Activated naive CD8-positive, alpha-beta T cell treated with anti-CD3 and anti-CD28 coated beads, Interleukin-2, amount 10 ng/mL, durations not matched to agents 7 days and 5 days (primary cell): ENCODE measurements around the gene TMEM14A. TPM values are rescaled to one million over a fixed set of nuclear protein-coding genes. Genes with fewer than 3 reads are reported as not detected.

Experiments used
- ATAC-seq: fragments of 150-1000 bp; cut with Tn5 transposase; one replicate; pipeline ENCODE4 v1.10.0; 2021; ENCODE audit warnings: low read depth, moderate library complexity
- POLR2A ChIA-PET: fragments of 350-600 bp; sonication (Branson Sonifier 250); formaldehyde crosslinking; loops from one replicate; lab custom pipeline; 2021; ENCODE audit warnings: antibody characterized with exemption; lab: Charles Lee
- DNase-seq: peaks from one replicate; pipeline ENCODE4 v3.0.0; 2021
- H3K27ac Mint-ChIP-seq: one replicate; pipeline ENCODE4 v1.8.0; 2022; ENCODE audit warnings: mild to moderate bottlenecking, mixed read lengths
- H3K27me3 Mint-ChIP-seq: one replicate; pipeline ENCODE4 v1.8.0; 2022; ENCODE audit warnings: mild to moderate bottlenecking, moderate library complexity, mixed read lengths
- H3K36me3 Mint-ChIP-seq: one replicate; pipeline ENCODE4 v1.8.0; 2021; ENCODE audit warnings: mild to moderate bottlenecking, mixed read lengths
- H3K4me1 Mint-ChIP-seq: one replicate; pipeline ENCODE4 v1.8.0; 2021; ENCODE audit warnings: mixed read lengths
- H3K4me3 Mint-ChIP-seq: one replicate; pipeline ENCODE4 v1.8.0; 2022; ENCODE audit warnings: mild to moderate bottlenecking, moderate library complexity, mixed read lengths
- H3K9me3 Mint-ChIP-seq: one replicate; pipeline ENCODE4 v1.8.0; 2021; ENCODE audit warnings: mixed read lengths
- total RNA-seq, 2 experiments: library from RNA; stranded (reverse); gene quantifications; one replicate each; pipeline ENCODE4 v1.2.3, GENCODE V29; 2021

TMEM14A gene
- total RNA-seq, 2 experiments from 2014 or later = 18.6 to 19.0 TPM

- Mint-ChIP-seq H3K4me3 (no peak overlapping the region), H3K27ac (no peak overlapping the region), H3K27me3 (peaks cover 12% of the 10 kb centered on the region), H3K4me1 (no peaks in the 10 kb centered on the region), H3K9me3 (no peaks in the 10 kb centered on the region), H3K36me3 (no peaks in the 10 kb centered on the region)
- peak; percentile 96 for ATAC-seq
- POLR2A ChIA-PET = no interaction called here
- DNase-seq = peak; percentile 56
Observed at GRCh38 chr6:52724406-52725121, 53.7 kb downstream of the TMEM14A start.

GRCh38 chr6:52725143-52725534 is 54.2 kb downstream of the TMEM14A start:
- Mint-ChIP-seq H3K36me3 (no peaks in the 10 kb centered on the region), H3K9me3 (no peaks in the 10 kb centered on the region), H3K27me3 (peaks cover 12% of the 10 kb centered on the region), H3K4me1 (no peaks in the 10 kb centered on the region), H3K4me3 (no peak overlapping the region), H3K27ac (no peak overlapping the region)
- POLR2A ChIA-PET = no interaction called here
- ATAC-seq (no peak), DNase-seq (no peak)

- no peak for ATAC-seq
- Mint-ChIP-seq H3K4me3 (no peak overlapping the region), H3K27me3 (peaks cover 12% of the 10 kb centered on the region), H3K27ac (no peak overlapping the region), H3K36me3 (no peaks in the 10 kb centered on the region), H3K9me3 (no peaks in the 10 kb centered on the region), H3K4me1 (no peaks in the 10 kb centered on the region)
- POLR2A ChIA-PET = no interaction called here
- no peak for DNase-seq
Observed at GRCh38 chr6:52725535-52726192, 54.8 kb downstream of the TMEM14A start.

- POLR2A ChIA-PET = no interaction called here
- no peaks in the 10 kb centered on the region for H3K9me3 Mint-ChIP-seq
- no peak for ATAC-seq
Observed at GRCh38 chr6:52726193-52726542, 55.3 kb downstream of the TMEM14A start.

GRCh38 chr6:52726741-52727535 is 56.0 kb downstream of the TMEM14A start:
- ATAC-seq (no peak), DNase-seq (no peak)
- POLR2A ChIA-PET = no interaction called here
- no peak overlapping the region for H3K27ac Mint-ChIP-seq
- no peaks in the 10 kb centered on the region for H3K4me1 Mint-ChIP-seq
- peaks cover 12% of the 10 kb centered on the region for H3K27me3 Mint-ChIP-seq
- no peaks in the 10 kb centered on the region for H3K36me3 Mint-ChIP-seq
- H3K9me3 Mint-ChIP-seq = no peaks in the 10 kb centered on the region
- no peak overlapping the region for H3K4me3 Mint-ChIP-seq

More at GRCh38 chr6:52726193-52726542, 55.3 kb downstream of the TMEM14A start:
- peaks cover 12% of the 10 kb centered on the region for H3K27me3 Mint-ChIP-seq
- no peak for DNase-seq
- H3K36me3 Mint-ChIP-seq = no peaks in the 10 kb centered on the region
- H3K27ac Mint-ChIP-seq = no peak overlapping the region
- no peaks in the 10 kb centered on the region for H3K4me1 Mint-ChIP-seq
- no peak overlapping the region for H3K4me3 Mint-ChIP-seq

- no peak overlapping the region for H3K27ac Mint-ChIP-seq
- H3K4me3 Mint-ChIP-seq = no peak overlapping the region
- DNase-seq = no peak
- no peak for ATAC-seq
- POLR2A ChIA-PET = no interaction called here
- no peaks in the 10 kb centered on the region for H3K4me1 Mint-ChIP-seq
- no peaks in the 10 kb centered on the region for H3K9me3 Mint-ChIP-seq
- peaks cover 12% of the 10 kb centered on the region for H3K27me3 Mint-ChIP-seq
- H3K36me3 Mint-ChIP-seq = no peaks in the 10 kb centered on the region
Observed at GRCh38 chr6:52727908-52728307, 57.0 kb downstream of the TMEM14A start.

GRCh38 chr6:52728394-52728793 is 57.5 kb downstream of the TMEM14A start:
- Mint-ChIP-seq H3K4me3 (no peak overlapping the region), H3K4me1 (no peaks in the 10 kb centered on the region), H3K36me3 (no peaks in the 10 kb centered on the region), H3K9me3 (no peaks in the 10 kb centered on the region), H3K27ac (no peak overlapping the region), H3K27me3 (peaks cover 12% of the 10 kb centered on the region)
- ATAC-seq (no peak), DNase-seq (no peak)
- POLR2A ChIA-PET = no interaction called here

- Mint-ChIP-seq H3K9me3 (no peaks in the 10 kb centered on the region), H3K36me3 (no peaks in the 10 kb centered on the region), H3K4me3 (no peak overlapping the region), H3K27me3 (peaks cover 10% of the 10 kb centered on the region), H3K4me1 (no peaks in the 10 kb centered on the region), H3K27ac (no peak overlapping the region)
- ATAC-seq (no peak), DNase-seq (no peak)
- POLR2A ChIA-PET = no interaction called here
Observed at GRCh38 chr6:52729576-52729975, 58.7 kb downstream of the TMEM14A start.

GRCh38 chr6:52731719-52732118 is 60.8 kb downstream of the TMEM14A start:
- H3K4me1 Mint-ChIP-seq = no peaks in the 10 kb centered on the region
- no peak for DNase-seq
- peaks cover 4% of the 10 kb centered on the region for H3K27me3 Mint-ChIP-seq
- no peaks in the 10 kb centered on the region for H3K9me3 Mint-ChIP-seq
- POLR2A ChIA-PET = no interaction called here
- no peak for ATAC-seq
- no peaks in the 10 kb centered on the region for H3K36me3 Mint-ChIP-seq
- H3K27ac Mint-ChIP-seq = no peak overlapping the region
- no peak overlapping the region for H3K4me3 Mint-ChIP-seq

- no peak overlapping the region for H3K4me3 Mint-ChIP-seq
- DNase-seq = no peak
- H3K9me3 Mint-ChIP-seq = no peaks in the 10 kb centered on the region
- no peaks in the 10 kb centered on the region for H3K36me3 Mint-ChIP-seq
- H3K4me1 Mint-ChIP-seq = no peaks in the 10 kb centered on the region
- no peak for ATAC-seq
- peaks cover 4% of the 10 kb centered on the region for H3K27me3 Mint-ChIP-seq
- no peak overlapping the region for H3K27ac Mint-ChIP-seq
- POLR2A ChIA-PET = no interaction called here
Observed at GRCh38 chr6:52733172-52733571, 62.3 kb downstream of the TMEM14A start.

GRCh38 chr6:52734072-52734471 is 63.2 kb downstream of the TMEM14A start:
- DNase-seq (no peak), ATAC-seq (no peak)
- POLR2A ChIA-PET = no interaction called here
- Mint-ChIP-seq H3K27me3 (peaks cover under 1% of the 10 kb centered on the region), H3K4me1 (no peaks in the 10 kb centered on the region), H3K9me3 (no peaks in the 10 kb centered on the region), H3K4me3 (no peak overlapping the region), H3K36me3 (no peaks in the 10 kb centered on the region), H3K27ac (no peak overlapping the region)

- no peaks in the 10 kb centered on the region for H3K36me3 Mint-ChIP-seq
- no peak overlapping the region for H3K4me3 Mint-ChIP-seq
Observed at GRCh38 chr6:52735071-52735470, 64.2 kb downstream of the TMEM14A start.

GRCh38 chr6:52736145-52736544 is 65.2 kb downstream of the TMEM14A start:
- Mint-ChIP-seq H3K27me3 (no peaks in the 10 kb centered on the region), H3K36me3 (no peaks in the 10 kb centered on the region), H3K4me3 (no peak overlapping the region), H3K27ac (no peak overlapping the region), H3K9me3 (no peaks in the 10 kb centered on the region), H3K4me1 (no peaks in the 10 kb centered on the region)
- POLR2A ChIA-PET = no interaction called here
- no peak for DNase-seq
- ATAC-seq = no peak

More at GRCh38 chr6:52735071-52735470, 64.2 kb downstream of the TMEM14A start:
- Mint-ChIP-seq H3K27ac (no peak overlapping the region), H3K9me3 (no peaks in the 10 kb centered on the region), H3K27me3 (no peaks in the 10 kb centered on the region), H3K4me1 (no peaks in the 10 kb centered on the region)
- DNase-seq (no peak), ATAC-seq (no peak)
- POLR2A ChIA-PET = no interaction called here
